Lower leg skin (tissue), 4 donors: ENCODE data around the gene PPP2CA. TPM values are rescaled to one million over a fixed set of nuclear protein-coding genes. Genes with fewer than 3 reads are reported as not detected.

Experiments
- DNase-seq, 2 donors: peaks; one replicate each; pipeline ENCODE4 v3.0.0-alpha.2; 2019; ENCODE audit warnings: low spot score in 2 of 2
- H3K4me3 ChIP-seq: fragments of 200-600 bp; sonication (generic); 2 replicates; pipeline ENCODE4 v1.5.1; 2017; ENCODE audit warnings: mild to moderate bottlenecking, low read depth; ENCODE audit not compliant: poor library complexity, severe bottlenecking
- CTCF ChIP-seq, 3 donors: fragments of 450-650 bp; IDR thresholded peaks; one replicate each; pipeline ENCODE4 v1.5.1; 2016; ENCODE audit warnings: antibody characterized with exemption in 3 of 3, mild to moderate bottlenecking in 3 of 3, moderate library complexity in 2 of 3
- POLR2A ChIP-seq, 2 donors: fragments of 450-650 bp; IDR thresholded peaks; one replicate each; pipeline ENCODE4 v1.6.1; 2016 to 2017; ENCODE audit warnings: antibody characterized with exemption in 2 of 2, mild to moderate bottlenecking in 1 of 2, moderate library complexity in 1 of 2
- whole genome bisulfite sequencing, 2 donors: methylation state at CpG; one replicate each; pipeline ENCODE4 v1.1.5; 2018; 5-methylcytosine and 5-hydroxymethylcytosine counted together
- intact Hi-C: fragments of 100-400 bp; cut with DNase I; formaldehyde crosslinking; loops from one replicate; pipeline ENCODE4 v1.15.0; 2023; ENCODE audit warnings: low total_unique reads
- total RNA-seq, 4 donors: library from RNA; depleted of rRNA; stranded (reverse); fragments of >200 nt; gene quantifications; one replicate each; pipeline ENCODE4 v1.1.0, GENCODE V29; 2016

Gene PPP2CA
- total RNA-seq, 4 donors from 2014 or later = 174 to 293 (median 213) TPM

GRCh38 chr5:134252671-134253070, 26.8 kb upstream of the PPP2CA start:
- 60 to 62% methylated on average over 5 of the region's 5 CpGs for WGBS, 2 donors
- DNase-seq = no peak
- TF ChIP-seq POLR2A (IDR thresholded peaks at IDR 0.05) = no peak
- TF ChIP-seq CTCF (IDR thresholded peaks at IDR 0.05) = no peak
- intact Hi-C loops = no loop called here
- H3K4me3 ChIP-seq = no peak overlapping the region

DNA sequence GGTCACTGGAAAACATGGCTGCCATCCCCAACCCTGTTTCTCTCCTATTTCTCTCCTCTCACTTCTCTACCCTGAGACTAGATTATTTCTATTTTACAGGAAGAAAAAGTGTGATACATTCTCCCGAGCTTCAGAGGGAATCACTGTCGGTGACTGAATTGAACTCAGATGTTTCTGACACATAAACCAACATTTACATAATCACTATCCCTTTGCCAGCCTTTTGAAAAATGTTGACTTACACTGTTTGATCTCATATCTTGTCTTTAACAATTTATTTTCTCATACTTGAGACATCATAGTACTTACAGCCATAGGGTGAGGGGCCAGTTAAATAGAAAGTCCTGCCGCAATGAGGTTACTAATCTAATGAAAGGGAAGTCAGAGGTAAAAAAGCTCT, 25.1 kb upstream of the PPP2CA start:
- TF ChIP-seq POLR2A (IDR thresholded peaks at IDR 0.05) (no peak), CTCF (IDR thresholded peaks at IDR 0.05) (no peak)
- no peak overlapping the region for H3K4me3 ChIP-seq
- DNase-seq = no peak
- intact Hi-C loops = no loop called here
- 68 to 72% methylated on average over 3 of the region's 3 CpGs for WGBS, 2 donors

- intact Hi-C loops = no loop called here
- DNase-seq = no peak
- no peak overlapping the region for H3K4me3 ChIP-seq
- no peak for TF ChIP-seq POLR2A (IDR thresholded peaks at IDR 0.05)
- TF ChIP-seq CTCF (IDR thresholded peaks at IDR 0.05) = no peak
- 82 to 85% methylated on average over 15 of the region's 15 CpGs for WGBS, 2 donors
These were observed 23.9 kb upstream of the PPP2CA start for GRCh38 chr5:134249469-134250379.

- no peak for DNase-seq
- WGBS, 2 donors = 83 to 91% methylated on average over 3 of the region's 3 CpGs
- TF ChIP-seq CTCF (IDR thresholded peaks at IDR 0.05) = no peak
- TF ChIP-seq POLR2A (IDR thresholded peaks at IDR 0.05) = no peak
- intact Hi-C loops = no loop called here
- no peak overlapping the region for H3K4me3 ChIP-seq
These were observed 22.4 kb upstream of the PPP2CA start for GRCh38 chr5:134248256-134248655.

GRCh38 chr5:134247428-134248224, 21.8 kb upstream of the PPP2CA start:
- no peak for TF ChIP-seq POLR2A (IDR thresholded peaks at IDR 0.05)
- TF ChIP-seq CTCF (IDR thresholded peaks at IDR 0.05) = no peak
- no peak for DNase-seq
- intact Hi-C loops = no loop called here
- no peak overlapping the region for H3K4me3 ChIP-seq
- 80 to 89% methylated on average over 6 of the region's 6 CpGs for WGBS, 2 donors
